HG02571 (cell line): ENCODE data around the gene GP2.

Experiments
- ATAC-seq: cut with Tn5 transposase; IDR thresholded peaks from one replicate; pipeline ENCODE4 v1.9.1; 2021; ENCODE audit warnings: mild to moderate bottlenecking, moderate library complexity; ENCODE audit not compliant: unreplicated experiment

Gene GP2

GRCh38 chr16:20308266-20308665 is 19.0 kb downstream of the GP2 start:
- ATAC-seq = no peak

GRCh38 chr16:20307791-20308190 is 19.5 kb downstream of the GP2 start:
- no peak for ATAC-seq

GRCh38 chr16:20307240-20307671 is 20.1 kb downstream of the GP2 start:
- ATAC-seq = no peak

GRCh38 chr16:20306401-20306800 is 20.9 kb downstream of the GP2 start:
- no peak for ATAC-seq

- no peak for ATAC-seq
Measured at GRCh38 chr16:20303012-20303411, 24.3 kb downstream of the GP2 start.

GRCh38 chr16:20302389-20302788 is 24.9 kb downstream of the GP2 start:
- ATAC-seq = no peak

- no peak for ATAC-seq
Measured at GRCh38 chr16:20301840-20302239, 25.5 kb downstream of the GP2 start.

- no peak for ATAC-seq
Measured at GRCh38 chr16:20300312-20301097, 26.8 kb downstream of the GP2 start.

GRCh38 chr16:20298452-20298851 is 28.9 kb downstream of the GP2 start:
- ATAC-seq = no peak

GRCh38 chr16:20291208-20292206 is 35.8 kb downstream of the GP2 start:
- no peak for ATAC-seq

- no peak for ATAC-seq
Measured at GRCh38 chr16:20289571-20289970, 37.7 kb downstream of the GP2 start.

- no peak for ATAC-seq
Measured at GRCh38 chr16:20285993-20286499, 41.3 kb downstream of the GP2 start.

- no peak for ATAC-seq
Measured at GRCh38 chr16:20280259-20280658, 47.1 kb downstream of the GP2 start.

GRCh38 chr16:20271893-20272292 is 55.4 kb downstream of the GP2 start:
- no peak for ATAC-seq

GRCh38 chr16:20268409-20268808 is 58.9 kb downstream of the GP2 start:
- ATAC-seq = no peak

- ATAC-seq = no peak
Measured at GRCh38 chr16:20265019-20265418, 62.3 kb downstream of the GP2 start.

GRCh38 chr16:20263138-20263855 is 64.0 kb downstream of the GP2 start:
- no peak for ATAC-seq

- ATAC-seq = no peak
Measured at GRCh38 chr16:20262248-20262647, 65.1 kb downstream of the GP2 start.

- no peak for ATAC-seq
Measured at GRCh38 chr16:20260215-20261009, 66.9 kb downstream of the GP2 start.
